ENCODE data around the gene ARHGAP40.

ARHGAP40 gene

DNA sequence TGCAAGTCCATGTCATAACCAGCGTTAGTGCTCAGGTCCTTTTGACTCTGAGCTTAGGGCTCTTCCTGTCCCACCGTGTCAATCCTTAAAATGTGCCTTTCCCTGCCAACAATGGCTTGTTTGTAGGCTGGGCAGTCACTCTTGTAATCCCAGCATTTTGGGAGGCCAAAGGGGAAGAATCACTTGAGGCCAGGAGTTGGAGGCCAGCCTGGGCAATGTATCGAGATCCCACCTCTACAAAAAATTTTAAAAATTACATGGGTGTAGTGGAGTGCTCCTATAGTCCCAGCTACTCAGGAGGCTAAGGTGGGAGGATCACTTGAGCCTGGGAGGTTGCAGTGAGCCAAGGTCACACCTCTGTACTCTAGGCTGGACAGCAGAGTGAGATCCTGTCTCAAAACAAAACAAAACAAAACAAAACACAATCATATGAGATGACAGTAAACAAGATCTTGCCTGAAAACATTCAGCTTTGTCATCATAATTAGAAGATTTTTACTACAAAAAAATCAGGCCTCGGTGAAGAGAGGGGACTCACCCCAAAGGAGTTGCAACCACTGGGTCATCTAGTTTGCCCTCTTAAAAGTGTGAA, 70.2 kb downstream of the ARHGAP40 start (continued):
- TF ChIP-seq ZNF214 (tag by site-specific recombination; IDR thresholded peaks at IDR 0.05; ENCODE audit: borderline replicate concordance) (no peak), ZEB2 (tag by site-specific recombination; IDR thresholded peaks at IDR 0.05) (no peak), ATF2 (tag by site-specific recombination; IDR thresholded peaks at IDR 0.05; ENCODE audit: low read depth) (no peak), ZIC2 (tag by site-specific recombination; IDR thresholded peaks at IDR 0.05) (no peak), ZBTB8A (tag by site-specific recombination; IDR thresholded peaks at IDR 0.05) (no peak), ZNF248 (tag by site-specific recombination; IDR thresholded peaks at IDR 0.05) (no peak), ZBTB20 (tag by site-specific recombination; IDR thresholded peaks at IDR 0.05) (no peak), OSR2 (tag by site-specific recombination; IDR thresholded peaks at IDR 0.05) (no peak)

- H3K4me3 ChIP-seq (ENCODE audit: low read depth, low read length), result no peak overlapping the region
- no peaks in the 10 kb centered on the region for H3K9me3 ChIP-seq (ENCODE audit: control insufficient read depth, insufficient read depth, low read depth, low read length)
- POLR2A ChIA-PET, result no interaction called here
- no peaks in the 10 kb centered on the region for H3K36me3 ChIP-seq (ENCODE audit: control insufficient read depth in 2 of 2, insufficient read depth in 1 of 2, low read length in 2 of 2)
- TF ChIP-seq ZNF184 (tag by site-specific recombination; IDR thresholded peaks at IDR 0.05) (no peak), ZNF768 (tag by site-specific recombination; IDR thresholded peaks at IDR 0.05) (no peak), ZNF777 (tag by site-specific recombination; IDR thresholded peaks at IDR 0.05; ENCODE audit: borderline replicate concordance) (no peak), ZNF530 (tag by site-specific recombination; IDR thresholded peaks at IDR 0.05; ENCODE audit: low read depth) (no peak), SP7 (tag by site-specific recombination; IDR thresholded peaks at IDR 0.05) (no peak), ZBTB8A (tag by site-specific recombination; IDR thresholded peaks at IDR 0.05) (no peak), ZNF248 (tag by site-specific recombination; IDR thresholded peaks at IDR 0.05) (no peak), ZNF335 (tag by site-specific recombination; conservative IDR thresholded peaks at IDR 0.05) (no peak), ZNF76 (tag by site-specific recombination; IDR thresholded peaks at IDR 0.05; ENCODE audit: borderline replicate concordance, low read depth) (no peak), GLI2 (tag by site-specific recombination; IDR thresholded peaks at IDR 0.05; ENCODE audit: borderline replicate concordance, low read depth) (no peak), ZNF707 (tag by site-specific recombination; IDR thresholded peaks at IDR 0.05) (no peak), ZNF26 (tag by site-specific recombination; IDR thresholded peaks at IDR 0.05) (no peak), IKZF3 (tag by site-specific recombination; IDR thresholded peaks at IDR 0.05) (no peak), PRDM2 (tag by site-specific recombination; IDR thresholded peaks at IDR 0.05; ENCODE audit: borderline replicate concordance) (no peak)
- TF ChIP-seq, protein P1, sequence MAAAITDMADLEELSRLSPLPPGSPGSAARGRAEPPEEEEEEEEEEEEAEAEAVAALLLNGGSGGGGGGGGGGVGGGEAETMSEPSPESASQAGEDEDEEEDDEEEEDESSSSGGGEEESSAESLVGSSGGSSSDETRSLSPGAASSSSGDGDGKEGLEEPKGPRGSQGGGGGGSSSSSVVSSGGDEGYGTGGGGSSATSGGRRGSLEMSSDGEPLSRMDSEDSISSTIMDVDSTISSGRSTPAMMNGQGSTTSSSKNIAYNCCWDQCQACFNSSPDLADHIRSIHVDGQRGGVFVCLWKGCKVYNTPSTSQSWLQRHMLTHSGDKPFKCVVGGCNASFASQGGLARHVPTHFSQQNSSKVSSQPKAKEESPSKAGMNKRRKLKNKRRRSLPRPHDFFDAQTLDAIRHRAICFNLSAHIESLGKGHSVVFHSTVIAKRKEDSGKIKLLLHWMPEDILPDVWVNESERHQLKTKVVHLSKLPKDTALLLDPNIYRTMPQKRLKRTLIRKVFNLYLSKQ (tag by site-specific recombination; IDR thresholded peaks at IDR 0.05; ENCODE audit: borderline replicate concordance), result no peak
- TF ChIP-seq, protein P2, sequence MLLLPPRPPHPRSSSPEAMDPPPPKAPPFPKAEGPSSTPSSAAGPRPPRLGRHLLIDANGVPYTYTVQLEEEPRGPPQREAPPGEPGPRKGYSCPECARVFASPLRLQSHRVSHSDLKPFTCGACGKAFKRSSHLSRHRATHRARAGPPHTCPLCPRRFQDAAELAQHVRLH (tag by site-specific recombination; IDR thresholded peaks at IDR 0.05), result no peak
- TF ChIP-seq, protein P3, sequence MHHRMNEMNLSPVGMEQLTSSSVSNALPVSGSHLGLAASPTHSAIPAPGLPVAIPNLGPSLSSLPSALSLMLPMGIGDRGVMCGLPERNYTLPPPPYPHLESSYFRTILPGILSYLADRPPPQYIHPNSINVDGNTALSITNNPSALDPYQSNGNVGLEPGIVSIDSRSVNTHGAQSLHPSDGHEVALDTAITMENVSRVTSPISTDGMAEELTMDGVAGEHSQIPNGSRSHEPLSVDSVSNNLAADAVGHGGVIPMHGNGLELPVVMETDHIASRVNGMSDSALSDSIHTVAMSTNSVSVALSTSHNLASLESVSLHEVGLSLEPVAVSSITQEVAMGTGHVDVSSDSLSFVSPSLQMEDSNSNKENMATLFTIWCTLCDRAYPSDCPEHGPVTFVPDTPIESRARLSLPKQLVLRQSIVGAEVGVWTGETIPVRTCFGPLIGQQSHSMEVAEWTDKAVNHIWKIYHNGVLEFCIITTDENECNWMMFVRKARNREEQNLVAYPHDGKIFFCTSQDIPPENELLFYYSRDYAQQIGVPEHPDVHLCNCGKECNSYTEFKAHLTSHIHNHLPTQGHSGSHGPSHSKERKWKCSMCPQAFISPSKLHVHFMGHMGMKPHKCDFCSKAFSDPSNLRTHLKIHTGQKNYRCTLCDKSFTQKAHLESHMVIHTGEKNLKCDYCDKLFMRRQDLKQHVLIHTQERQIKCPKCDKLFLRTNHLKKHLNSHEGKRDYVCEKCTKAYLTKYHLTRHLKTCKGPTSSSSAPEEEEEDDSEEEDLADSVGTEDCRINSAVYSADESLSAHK (tag by site-specific recombination; IDR thresholded peaks at IDR 0.05), result no peak
- CTCF ChIA-PET, result interaction anchor here (0.6 kb wide), 1 partner anchor 225 kb away, joined by 3 read pairs; no protein-coding TSS in a partner anchor
- no peak overlapping the region for H3K27ac ChIP-seq (ENCODE audit: extremely low read depth, low read depth, low read length)
- H3K4me1 ChIP-seq (ENCODE audit: control insufficient read depth, insufficient read depth, low read length), result peaks cover 4% of the 10 kb centered on the region; the same call in 1 of the 2 replicates
Measured at GRCh38 chr20:38672504-38672903, 70.9 kb downstream of the ARHGAP40 start.
